Naive B cell (primary cell): ENCODE measurements around the gene MPPED1. TPM values are rescaled to one million over a fixed set of nuclear protein-coding genes. Genes with fewer than 3 reads are reported as not detected.
A peak's percentile ranks its signal among the peaks of the same experiment; 100 is the strongest.

Source experiments
- ATAC-seq, 2 donors: fragments of 150-1000 bp; cut with Tn5 transposase; 2 replicates each; pipeline ENCODE4 v1.10.0; 2021; ENCODE audit warnings: low read depth in 2 of 2, mild to moderate bottlenecking in 2 of 2, moderate library complexity in 2 of 2
- DNase-seq: peaks from one replicate; pipeline ENCODE4 v3.0.0; 2022
- H3K27ac Mint-ChIP-seq, 6 donors: one replicate each; pipeline ENCODE4 v1.8.0; 2020 to 2022; ENCODE audit warnings: mild to moderate bottlenecking in 6 of 6, mixed read lengths in 6 of 6, moderate library complexity in 5 of 6, inconsistent platforms in 2 of 6
- H3K27me3 Mint-ChIP-seq, 3 donors: one replicate each; pipeline ENCODE4 v1.8.0; 2021 to 2022; ENCODE audit warnings: mixed read lengths in 3 of 3, mild to moderate bottlenecking in 1 of 3
- H3K36me3 Mint-ChIP-seq, 2 donors: one replicate each; pipeline ENCODE4 v1.8.0; 2020 to 2022; ENCODE audit warnings: mixed read lengths in 2 of 2, inconsistent platforms in 1 of 2, mild to moderate bottlenecking in 1 of 2
- H3K4me1 Mint-ChIP-seq, 3 donors: one replicate each; pipeline ENCODE4 v1.8.0; 2020 to 2022; ENCODE audit warnings: mixed read lengths in 3 of 3, inconsistent platforms in 1 of 3, mild to moderate bottlenecking in 1 of 3, moderate library complexity in 1 of 3
- H3K4me3 Mint-ChIP-seq, 8 donors: one replicate each; pipeline ENCODE4 v1.8.0; 2020 to 2022; ENCODE audit warnings: mild to moderate bottlenecking in 8 of 8, mixed read lengths in 8 of 8, moderate library complexity in 8 of 8, inconsistent platforms in 2 of 8
- H3K9me3 Mint-ChIP-seq, 7 donors: one replicate each; pipeline ENCODE4 v1.8.0; 2020 to 2022; ENCODE audit warnings: mixed read lengths in 7 of 7, mild to moderate bottlenecking in 5 of 7, inconsistent platforms in 2 of 7, moderate library complexity in 1 of 7
- polyA plus RNA-seq, 6 donors: library from polyadenylated mRNA; unstranded; fragments of 300-500 nt; fragmentation: Illumina TruSeq; gene quantifications; one replicate each; pipeline ENCODE4 v1.2.3, GENCODE V29; 2021; ENCODE audit warnings: low read depth in 6 of 6

Gene MPPED1
- polyA plus RNA-seq, 6 donors from 2014 or later, result not detected

GRCh38 chr22:43464809-43465208 is 53.0 kb downstream of the MPPED1 start:
- H3K4me1 Mint-ChIP-seq, result no peaks in the 10 kb centered on the region
- peaks cover 11 to 13% of the 10 kb centered on the region in 2 donors for H3K36me3 Mint-ChIP-seq
- no peak overlapping the region for H3K4me3 Mint-ChIP-seq
- no peak overlapping the region for H3K27ac Mint-ChIP-seq
- no peak for ATAC-seq
- H3K27me3 Mint-ChIP-seq, result peaks cover 44 to 70% (median 49%) of the 10 kb centered on the region in 3 donors
- DNase-seq, result no peak
- peaks cover 7 to 36% (median 26%) of the 10 kb centered on the region in 7 donors for H3K9me3 Mint-ChIP-seq

- peaks cover 49 to 75% (median 56%) of the 10 kb centered on the region in 3 donors for H3K27me3 Mint-ChIP-seq
- ATAC-seq (no peak), DNase-seq (no peak)
- H3K9me3 Mint-ChIP-seq, result peaks cover 7 to 34% (median 26%) of the 10 kb centered on the region in 7 donors
- no peaks in the 10 kb centered on the region for H3K4me1 Mint-ChIP-seq
- no peak overlapping the region for H3K4me3 Mint-ChIP-seq
- H3K36me3 Mint-ChIP-seq, result peaks cover 10 to 13% of the 10 kb centered on the region in 2 donors
- no peak overlapping the region for H3K27ac Mint-ChIP-seq
Observed at GRCh38 chr22:43465291-43466015, 53.6 kb downstream of the MPPED1 start.

- Mint-ChIP-seq H3K4me1 (no peaks in the 10 kb centered on the region), H3K4me3 (no peak overlapping the region), H3K27me3 (peaks cover 39 to 63% (median 58%) of the 10 kb centered on the region in 3 donors), H3K27ac (no peak overlapping the region), H3K9me3 (peaks cover 7 to 24% (median 15%) of the 10 kb centered on the region in 7 donors), H3K36me3 (peaks cover 6 to 13% of the 10 kb centered on the region in 2 donors)
- no peak for ATAC-seq
- no peak for DNase-seq
Observed at GRCh38 chr22:43466710-43467109, 54.9 kb downstream of the MPPED1 start.

GRCh38 chr22:43467216-43467940 is 55.6 kb downstream of the MPPED1 start:
- DNase-seq, result no peak
- Mint-ChIP-seq H3K4me3 (no peak overlapping the region), H3K36me3 (peaks cover 6 to 13% of the 10 kb centered on the region in 2 donors), H3K4me1 (no peaks in the 10 kb centered on the region), H3K27me3 (peaks cover 38 to 61% (median 58%) of the 10 kb centered on the region in 3 donors), H3K27ac (no peak overlapping the region), H3K9me3 (peaks cover 7 to 20% (median 12%) of the 10 kb centered on the region in 7 donors)
- no peak for ATAC-seq

GRCh38 chr22:43470253-43470652 is 58.4 kb downstream of the MPPED1 start:
- Mint-ChIP-seq H3K27me3 (peaks cover 40 to 41% (median 41%) of the 10 kb centered on the region in 3 donors), H3K9me3 (no peaks in the 10 kb centered on the region), H3K4me3 (no peak overlapping the region), H3K27ac (no peak overlapping the region), H3K36me3 (no peaks in the 10 kb centered on the region), H3K4me1 (no peaks in the 10 kb centered on the region)
- ATAC-seq (no peak), DNase-seq (no peak)

GRCh38 chr22:43470941-43471585 is 59.2 kb downstream of the MPPED1 start:
- Mint-ChIP-seq H3K4me1 (no peaks in the 10 kb centered on the region), H3K4me3 (no peak overlapping the region), H3K9me3 (no peaks in the 10 kb centered on the region), H3K27ac (no peak overlapping the region), H3K36me3 (no peaks in the 10 kb centered on the region), H3K27me3 (peaks cover 36 to 41% (median 38%) of the 10 kb centered on the region in 3 donors)
- ATAC-seq (no peak), DNase-seq (no peak)

- no peaks in the 10 kb centered on the region for H3K4me1 Mint-ChIP-seq
- H3K27me3 Mint-ChIP-seq, result peaks cover 33 to 37% (median 36%) of the 10 kb centered on the region in 3 donors
- H3K27ac Mint-ChIP-seq, result no peak overlapping the region
- ATAC-seq (no peak), DNase-seq (no peak)
- no peak overlapping the region for H3K4me3 Mint-ChIP-seq
- H3K9me3 Mint-ChIP-seq, result no peaks in the 10 kb centered on the region
- no peaks in the 10 kb centered on the region for H3K36me3 Mint-ChIP-seq
Observed at GRCh38 chr22:43471606-43472135, 59.9 kb downstream of the MPPED1 start.

GRCh38 chr22:43473031-43473430 is 61.2 kb downstream of the MPPED1 start:
- ATAC-seq (no peak), DNase-seq (no peak)
- Mint-ChIP-seq H3K4me3 (no peak overlapping the region), H3K9me3 (no peaks in the 10 kb centered on the region), H3K27me3 (peaks cover 24 to 26% (median 24%) of the 10 kb centered on the region in 3 donors), H3K36me3 (no peaks in the 10 kb centered on the region), H3K4me1 (no peaks in the 10 kb centered on the region), H3K27ac (no peak overlapping the region)

GRCh38 chr22:43473441-43473840 is 61.6 kb downstream of the MPPED1 start:
- Mint-ChIP-seq H3K27me3 (peaks cover 20 to 22% (median 20%) of the 10 kb centered on the region in 3 donors), H3K27ac (no peak overlapping the region), H3K36me3 (no peaks in the 10 kb centered on the region), H3K4me1 (peaks cover 0 to 3% (median 0%) of the 10 kb centered on the region in 3 donors), H3K9me3 (no peaks in the 10 kb centered on the region), H3K4me3 (no peak overlapping the region)
- ATAC-seq (no peak), DNase-seq (no peak)

- H3K27me3 Mint-ChIP-seq, result peaks cover 12 to 16% (median 12%) of the 10 kb centered on the region in 3 donors
- no peaks in the 10 kb centered on the region for H3K36me3 Mint-ChIP-seq
- ATAC-seq, result no peak
- H3K27ac Mint-ChIP-seq, result no peak overlapping the region
- H3K4me1 Mint-ChIP-seq, result peaks cover 0 to 3% (median 0%) of the 10 kb centered on the region in 3 donors
- H3K9me3 Mint-ChIP-seq, result no peaks in the 10 kb centered on the region
- peak overlapping the region in 1 of 8 donors; percentile 57 for H3K4me3 Mint-ChIP-seq
- DNase-seq, result no peak
Observed at GRCh38 chr22:43474161-43475101, 62.6 kb downstream of the MPPED1 start.

- Mint-ChIP-seq H3K4me1 (peaks cover 3 to 12% (median 8%) of the 10 kb centered on the region in 3 donors), H3K36me3 (no peaks in the 10 kb centered on the region), H3K27ac (no peak overlapping the region), H3K9me3 (no peaks in the 10 kb centered on the region), H3K4me3 (no peak overlapping the region), H3K27me3 (peaks cover under 1 to 7% (median 4%) of the 10 kb centered on the region in 3 donors)
- ATAC-seq (no peak), DNase-seq (no peak)
Observed at GRCh38 chr22:43475549-43476076, 63.8 kb downstream of the MPPED1 start.

- DNase-seq (no peak), ATAC-seq (no peak)
- Mint-ChIP-seq H3K27ac (peak overlapping the region in 1 of 6 donors; percentile 47), H3K27me3 (peaks cover 0 to 7% (median 4%) of the 10 kb centered on the region in 3 donors), H3K9me3 (no peaks in the 10 kb centered on the region), H3K36me3 (no peaks in the 10 kb centered on the region), H3K4me3 (no peak overlapping the region), H3K4me1 (peaks cover 3 to 16% (median 13%) of the 10 kb centered on the region in 3 donors)
Observed at GRCh38 chr22:43476341-43476740, 64.5 kb downstream of the MPPED1 start.
